IMR-90 (cell line): ENCODE measurements around the gene KRTAP4-2.

Experiments used
- CHD1 ChIP-seq: IDR thresholded peaks from 2 replicates; pipeline ENCODE4 v1.6.1; 2012; ENCODE audit warnings: low read depth, low read length, improper control_type of control experiment
- RFX5 ChIP-seq: IDR thresholded peaks from 2 replicates; pipeline ENCODE4 v1.8.0; 2012; ENCODE audit warnings: low read depth, mild to moderate bottlenecking, low read length, moderate library complexity

- TF ChIP-seq CHD1 = no peak
- TF ChIP-seq RFX5 = no peak
Observed at GRCh38 chr17:41163828-41164227, 14.2 kb downstream of the KRTAP4-2 start.
